ENCODE data around the gene PRKAB1.

DNA sequence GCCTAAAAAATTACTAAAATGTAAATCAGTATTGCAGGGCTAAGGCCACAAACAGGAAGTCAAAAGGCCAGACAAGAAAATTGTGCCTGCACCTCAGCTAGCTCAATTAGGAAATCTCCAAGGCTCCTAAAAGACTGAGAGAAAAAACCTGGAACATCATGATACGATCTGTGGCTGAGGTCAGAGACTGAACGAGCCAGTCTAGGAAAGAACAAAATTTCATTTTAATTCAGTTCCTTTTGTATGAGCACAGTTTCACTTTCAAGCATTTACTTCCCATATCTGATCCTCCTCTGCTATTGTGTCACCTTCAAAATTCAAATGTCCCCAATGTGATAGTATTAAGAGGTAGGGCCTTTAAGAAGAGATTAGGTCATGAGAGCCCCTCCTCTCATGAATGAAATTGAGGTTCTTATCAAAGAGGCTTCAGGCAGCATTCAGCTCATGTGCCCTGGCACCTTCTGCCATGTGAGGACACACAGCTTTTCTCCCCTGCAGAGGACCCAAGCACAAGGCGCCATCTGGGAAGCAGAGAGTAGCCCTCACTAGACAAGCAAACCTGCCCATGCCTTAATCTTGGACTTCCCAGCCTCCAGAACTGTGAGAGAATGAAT, 14.8 kb downstream of the PRKAB1 start:
- TF ChIP-seq, protein P1, sequence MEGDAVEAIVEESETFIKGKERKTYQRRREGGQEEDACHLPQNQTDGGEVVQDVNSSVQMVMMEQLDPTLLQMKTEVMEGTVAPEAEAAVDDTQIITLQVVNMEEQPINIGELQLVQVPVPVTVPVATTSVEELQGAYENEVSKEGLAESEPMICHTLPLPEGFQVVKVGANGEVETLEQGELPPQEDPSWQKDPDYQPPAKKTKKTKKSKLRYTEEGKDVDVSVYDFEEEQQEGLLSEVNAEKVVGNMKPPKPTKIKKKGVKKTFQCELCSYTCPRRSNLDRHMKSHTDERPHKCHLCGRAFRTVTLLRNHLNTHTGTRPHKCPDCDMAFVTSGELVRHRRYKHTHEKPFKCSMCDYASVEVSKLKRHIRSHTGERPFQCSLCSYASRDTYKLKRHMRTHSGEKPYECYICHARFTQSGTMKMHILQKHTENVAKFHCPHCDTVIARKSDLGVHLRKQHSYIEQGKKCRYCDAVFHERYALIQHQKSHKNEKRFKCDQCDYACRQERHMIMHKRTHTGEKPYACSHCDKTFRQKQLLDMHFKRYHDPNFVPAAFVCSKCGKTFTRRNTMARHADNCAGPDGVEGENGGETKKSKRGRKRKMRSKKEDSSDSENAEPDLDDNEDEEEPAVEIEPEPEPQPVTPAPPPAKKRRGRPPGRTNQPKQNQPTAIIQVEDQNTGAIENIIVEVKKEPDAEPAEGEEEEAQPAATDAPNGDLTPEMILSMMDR (IDR thresholded peaks at IDR 0.05 in 2 of 3, conservative IDR thresholded peaks at IDR 0.05 in 1 of 3; ENCODE audit: insufficient read depth in 2 of 3, low read depth in 1 of 3, low read length in 3 of 3), result no peak
- TF ChIP-seq KAT2B (IDR thresholded peaks at IDR 0.05; ENCODE audit: low read depth, low read length) (no peak), MIER1 (IDR thresholded peaks at IDR 0.05; ENCODE audit: low read depth) (no peak), ZZZ3 (IDR thresholded peaks at IDR 0.05) (no peak), FOXJ2 (tag; IDR thresholded peaks at IDR 0.05) (no peak), ZNF133 (CRISPR knock-in tag; IDR thresholded peaks at IDR 0.05) (no peak)
- TF ChIP-seq, protein P2, sequence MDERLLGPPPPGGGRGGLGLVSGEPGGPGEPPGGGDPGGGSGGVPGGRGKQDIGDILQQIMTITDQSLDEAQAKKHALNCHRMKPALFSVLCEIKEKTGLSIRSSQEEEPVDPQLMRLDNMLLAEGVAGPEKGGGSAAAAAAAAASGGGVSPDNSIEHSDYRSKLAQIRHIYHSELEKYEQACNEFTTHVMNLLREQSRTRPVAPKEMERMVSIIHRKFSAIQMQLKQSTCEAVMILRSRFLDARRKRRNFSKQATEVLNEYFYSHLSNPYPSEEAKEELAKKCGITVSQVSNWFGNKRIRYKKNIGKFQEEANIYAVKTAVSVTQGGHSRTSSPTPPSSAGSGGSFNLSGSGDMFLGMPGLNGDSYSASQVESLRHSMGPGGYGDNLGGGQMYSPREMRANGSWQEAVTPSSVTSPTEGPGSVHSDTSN (CRISPR knock-in tag; IDR thresholded peaks at IDR 0.05; ENCODE audit: low read depth), result no peak
- TF ChIP-seq, protein P2 (tag; conservative IDR thresholded peaks at IDR 0.05; ENCODE audit: low read depth), result no peak
- TF ChIP-seq, protein P3, sequence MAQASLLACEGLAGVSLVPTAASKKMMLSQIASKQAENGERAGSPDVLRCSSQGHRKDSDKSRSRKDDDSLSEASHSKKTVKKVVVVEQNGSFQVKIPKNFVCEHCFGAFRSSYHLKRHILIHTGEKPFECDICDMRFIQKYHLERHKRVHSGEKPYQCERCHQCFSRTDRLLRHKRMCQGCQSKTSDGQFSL (CRISPR knock-in tag; IDR thresholded peaks at IDR 0.05), result no peak
- TF ChIP-seq, protein P3 (tag; IDR thresholded peaks at IDR 0.05), result no peak
- TF ChIP-seq, protein P4, sequence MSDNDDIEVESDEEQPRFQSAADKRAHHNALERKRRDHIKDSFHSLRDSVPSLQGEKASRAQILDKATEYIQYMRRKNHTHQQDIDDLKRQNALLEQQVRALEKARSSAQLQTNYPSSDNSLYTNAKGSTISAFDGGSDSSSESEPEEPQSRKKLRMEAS (CRISPR knock-in tag; IDR thresholded peaks at IDR 0.05), result no peak
- TF ChIP-seq, protein P5, sequence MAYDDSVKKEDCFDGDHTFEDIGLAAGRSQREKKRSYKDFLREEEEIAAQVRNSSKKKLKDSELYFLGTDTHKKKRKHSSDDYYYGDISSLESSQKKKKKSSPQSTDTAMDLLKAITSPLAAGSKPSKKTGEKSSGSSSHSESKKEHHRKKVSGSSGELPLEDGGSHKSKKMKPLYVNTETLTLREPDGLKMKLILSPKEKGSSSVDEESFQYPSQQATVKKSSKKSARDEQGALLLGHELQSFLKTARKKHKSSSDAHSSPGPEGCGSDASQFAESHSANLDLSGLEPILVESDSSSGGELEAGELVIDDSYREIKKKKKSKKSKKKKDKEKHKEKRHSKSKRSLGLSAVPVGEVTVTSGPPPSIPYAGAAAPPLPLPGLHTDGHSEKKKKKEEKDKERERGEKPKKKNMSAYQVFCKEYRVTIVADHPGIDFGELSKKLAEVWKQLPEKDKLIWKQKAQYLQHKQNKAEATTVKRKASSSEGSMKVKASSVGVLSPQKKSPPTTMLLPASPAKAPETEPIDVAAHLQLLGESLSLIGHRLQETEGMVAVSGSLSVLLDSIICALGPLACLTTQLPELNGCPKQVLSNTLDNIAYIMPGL (CRISPR knock-in tag; IDR thresholded peaks at IDR 0.05), result no peak
- TF ChIP-seq, protein P6, sequence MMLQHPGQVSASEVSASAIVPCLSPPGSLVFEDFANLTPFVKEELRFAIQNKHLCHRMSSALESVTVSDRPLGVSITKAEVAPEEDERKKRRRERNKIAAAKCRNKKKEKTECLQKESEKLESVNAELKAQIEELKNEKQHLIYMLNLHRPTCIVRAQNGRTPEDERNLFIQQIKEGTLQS (IDR thresholded peaks at IDR 0.05), result no peak
- TF ChIP-seq, protein P6 (CRISPR knock-in tag; conservative IDR thresholded peaks at IDR 0.05), result no peak
- TF ChIP-seq, protein P7, sequence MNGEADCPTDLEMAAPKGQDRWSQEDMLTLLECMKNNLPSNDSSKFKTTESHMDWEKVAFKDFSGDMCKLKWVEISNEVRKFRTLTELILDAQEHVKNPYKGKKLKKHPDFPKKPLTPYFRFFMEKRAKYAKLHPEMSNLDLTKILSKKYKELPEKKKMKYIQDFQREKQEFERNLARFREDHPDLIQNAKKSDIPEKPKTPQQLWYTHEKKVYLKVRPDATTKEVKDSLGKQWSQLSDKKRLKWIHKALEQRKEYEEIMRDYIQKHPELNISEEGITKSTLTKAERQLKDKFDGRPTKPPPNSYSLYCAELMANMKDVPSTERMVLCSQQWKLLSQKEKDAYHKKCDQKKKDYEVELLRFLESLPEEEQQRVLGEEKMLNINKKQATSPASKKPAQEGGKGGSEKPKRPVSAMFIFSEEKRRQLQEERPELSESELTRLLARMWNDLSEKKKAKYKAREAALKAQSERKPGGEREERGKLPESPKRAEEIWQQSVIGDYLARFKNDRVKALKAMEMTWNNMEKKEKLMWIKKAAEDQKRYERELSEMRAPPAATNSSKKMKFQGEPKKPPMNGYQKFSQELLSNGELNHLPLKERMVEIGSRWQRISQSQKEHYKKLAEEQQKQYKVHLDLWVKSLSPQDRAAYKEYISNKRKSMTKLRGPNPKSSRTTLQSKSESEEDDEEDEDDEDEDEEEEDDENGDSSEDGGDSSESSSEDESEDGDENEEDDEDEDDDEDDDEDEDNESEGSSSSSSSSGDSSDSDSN (IDR thresholded peaks at IDR 0.05; ENCODE audit: borderline replicate concordance in 1 of 2, low read depth in 2 of 2, low read length in 2 of 2), result no peak

Data from K562 (cell line).